ENCODE data around the gene SPATA46. TPM values are rescaled to one million over a fixed set of nuclear protein-coding genes. Genes with fewer than 3 reads are reported as not detected.

Gene SPATA46
- total RNA-seq, 1 experiment from 2014 or later: not detected

DNA sequence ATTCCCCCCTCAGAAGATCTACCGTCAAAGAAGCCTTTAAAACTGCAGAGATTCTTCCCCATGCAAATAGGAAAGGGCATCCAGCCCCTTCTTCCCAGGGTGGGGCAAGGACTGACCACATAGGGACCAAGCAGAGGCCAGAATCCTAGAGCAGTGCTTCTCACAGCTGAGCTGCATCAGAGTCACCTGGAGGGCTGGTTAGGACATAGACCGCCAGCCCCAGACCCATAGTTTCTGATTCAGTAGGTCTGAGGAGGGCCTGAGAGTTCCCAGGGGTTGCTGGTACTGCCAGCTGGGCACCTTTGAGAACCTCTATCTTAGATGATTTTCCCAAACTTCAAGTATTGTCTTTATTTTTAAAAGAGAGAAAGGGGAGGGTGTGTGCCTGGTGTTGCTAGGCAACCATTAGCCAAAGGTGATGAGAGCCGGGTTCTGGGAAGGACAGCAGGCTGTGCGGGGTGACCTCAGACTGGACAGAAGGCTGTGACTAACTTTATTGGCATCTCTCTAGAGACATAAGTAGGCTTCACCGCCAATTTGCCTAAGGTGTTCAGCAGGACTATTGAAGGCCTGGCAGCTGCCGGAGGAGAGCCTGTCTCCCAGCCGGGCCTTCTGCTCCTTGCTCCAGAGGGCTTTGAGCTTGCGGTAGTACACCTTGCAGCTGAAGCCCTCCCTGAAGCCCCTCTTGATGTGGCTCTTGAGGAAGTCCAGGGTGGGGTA lies 3.0 kb downstream of the SPATA46 start:
- no peak for DNase-seq
- H3K27ac ChIP-seq (ENCODE audit: low read length): peak overlapping the region; percentile 7; the same call in 1 of the 2 replicates
- no peaks in the 10 kb centered on the region for H4K20me1 ChIP-seq (ENCODE audit: insufficient read depth, low read depth, low read length)
- H3K79me2 ChIP-seq (ENCODE audit: low read length): no peaks in the 10 kb centered on the region
- H3K4me1 ChIP-seq (ENCODE audit: low read length): peaks cover 52% of the 10 kb centered on the region
- no peaks in the 10 kb centered on the region for H3K9me3 ChIP-seq (ENCODE audit: low read length)
- H2AFZ ChIP-seq (ENCODE audit: low read length): no peak overlapping the region
- H3K27me3 ChIP-seq (ENCODE audit: low read length): no peaks in the 10 kb centered on the region
- H3K4me2 ChIP-seq (ENCODE audit: low read depth, low read length, poor library complexity, severe bottlenecking): peak overlapping the region; percentile 51
- no peak overlapping the region for H3K4me3 ChIP-seq (ENCODE audit: low read length)
- no peaks in the 10 kb centered on the region for H3K36me3 ChIP-seq (ENCODE audit: insufficient read depth, low read length)
- H3K9ac ChIP-seq (ENCODE audit: low read length): peak overlapping the region; percentile 13; the same call in 1 of the 2 replicates
- no peaks in the 10 kb centered on the region for H3K9me2 ChIP-seq (replicated peaks; ENCODE audit: insufficient read depth, low read length)

DNA sequence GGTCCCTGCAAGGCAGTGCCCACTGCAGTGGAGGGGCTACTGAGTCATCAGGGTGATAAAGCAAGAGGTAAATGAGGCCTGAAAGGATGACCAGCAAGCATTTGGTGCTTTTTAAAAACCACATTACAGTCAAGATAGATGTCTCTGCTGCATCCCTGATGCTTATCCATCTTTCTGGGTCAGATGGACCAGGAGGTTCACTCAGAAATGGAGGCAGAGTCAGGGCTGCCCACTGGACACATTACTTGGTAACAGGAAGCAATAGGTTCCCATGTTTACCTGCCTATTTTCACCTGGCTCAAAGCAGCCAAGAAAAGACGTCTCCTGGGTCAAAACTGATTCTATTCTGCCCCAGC lies 3.6 kb downstream of the SPATA46 start:
- no peak for DNase-seq

DNA sequence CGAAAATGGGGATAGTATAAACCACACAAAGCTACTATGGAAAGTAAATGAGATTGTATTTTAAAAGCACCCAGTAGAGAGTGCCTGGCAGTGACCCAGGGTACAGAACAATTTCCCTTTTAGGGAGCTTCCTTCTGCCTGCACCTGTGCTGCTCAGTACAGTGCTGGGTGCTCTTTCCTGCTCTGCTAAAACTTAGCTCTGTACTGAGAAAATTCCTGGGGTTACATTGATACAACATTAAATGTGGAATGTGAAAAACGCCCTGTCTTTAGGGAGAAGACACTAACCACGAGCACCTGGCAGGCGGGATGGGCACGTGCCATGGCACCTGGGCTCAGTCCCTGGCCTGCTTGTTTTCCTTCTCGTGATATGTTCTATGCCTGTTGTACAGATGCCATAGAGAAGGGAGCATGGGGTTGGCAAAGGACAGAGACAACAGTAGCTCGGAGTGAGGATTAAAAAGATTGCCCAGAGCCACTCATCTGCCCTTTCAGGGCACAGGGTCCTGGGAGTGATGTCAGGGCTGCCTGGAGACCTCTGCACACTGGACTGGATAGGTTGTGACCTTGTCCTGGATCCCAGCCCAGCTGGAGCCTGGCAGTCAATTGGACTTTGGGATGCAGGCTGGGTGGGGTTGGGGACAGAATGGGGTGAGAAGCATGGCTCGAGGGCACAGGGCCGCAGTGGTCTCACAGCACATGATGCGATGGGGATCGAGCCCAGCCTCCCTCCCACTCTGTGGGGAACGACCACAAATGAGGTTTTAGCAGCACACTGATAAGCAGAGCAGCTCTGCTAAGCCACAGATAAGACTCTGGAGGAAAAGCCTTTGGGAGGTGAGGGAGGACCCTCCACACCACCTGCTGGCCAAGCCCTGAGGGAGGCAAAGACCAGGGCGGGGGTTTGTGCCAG lies 4.2 kb downstream of the SPATA46 start:
- H3K9me2 ChIP-seq (replicated peaks; ENCODE audit: insufficient read depth, low read length): no peaks in the 10 kb centered on the region
- no peaks in the 10 kb centered on the region for H3K36me3 ChIP-seq (ENCODE audit: insufficient read depth, low read length)
- no peak for DNase-seq
- H3K27me3 ChIP-seq (ENCODE audit: low read length): no peaks in the 10 kb centered on the region
- no peaks in the 10 kb centered on the region for H3K79me2 ChIP-seq (ENCODE audit: low read length)
- no peak overlapping the region for H3K4me2 ChIP-seq (ENCODE audit: low read depth, low read length, poor library complexity, severe bottlenecking)
- H3K9ac ChIP-seq (ENCODE audit: low read length): no peak overlapping the region
- no peaks in the 10 kb centered on the region for H4K20me1 ChIP-seq (ENCODE audit: insufficient read depth, low read depth, low read length)
- H3K4me1 ChIP-seq (ENCODE audit: low read length): peaks cover 52% of the 10 kb centered on the region
- no peak overlapping the region for H3K4me3 ChIP-seq (ENCODE audit: low read length)
- no peak overlapping the region for H3K27ac ChIP-seq (ENCODE audit: low read length)
- no peaks in the 10 kb centered on the region for H3K9me3 ChIP-seq (ENCODE audit: low read length)
- H2AFZ ChIP-seq (ENCODE audit: low read length): 0 out of 2 replicates have a peak overlapping the region, but pooled peaks have one; percentile 4

More for the DNA sequence above, 3.6 kb downstream of the SPATA46 start:
- Histone ChIP-seq H3K36me3 (ENCODE audit: insufficient read depth, low read length) (no peaks in the 10 kb centered on the region), H3K9me3 (ENCODE audit: low read length) (no peaks in the 10 kb centered on the region), H3K9me2 (replicated peaks; ENCODE audit: insufficient read depth, low read length) (no peaks in the 10 kb centered on the region), H3K27ac (ENCODE audit: low read length) (no peak overlapping the region), H3K4me2 (ENCODE audit: low read depth, low read length, poor library complexity, severe bottlenecking) (peak overlapping the region; percentile 51), H3K4me3 (ENCODE audit: low read length) (no peak overlapping the region), H3K9ac (ENCODE audit: low read length) (no peak overlapping the region), H3K79me2 (ENCODE audit: low read length) (no peaks in the 10 kb centered on the region), H2AFZ (ENCODE audit: low read length) (no peak overlapping the region), H3K4me1 (ENCODE audit: low read length) (peaks cover 52% of the 10 kb centered on the region), H4K20me1 (ENCODE audit: insufficient read depth, low read depth, low read length) (no peaks in the 10 kb centered on the region), H3K27me3 (ENCODE audit: low read length) (no peaks in the 10 kb centered on the region)

DNA sequence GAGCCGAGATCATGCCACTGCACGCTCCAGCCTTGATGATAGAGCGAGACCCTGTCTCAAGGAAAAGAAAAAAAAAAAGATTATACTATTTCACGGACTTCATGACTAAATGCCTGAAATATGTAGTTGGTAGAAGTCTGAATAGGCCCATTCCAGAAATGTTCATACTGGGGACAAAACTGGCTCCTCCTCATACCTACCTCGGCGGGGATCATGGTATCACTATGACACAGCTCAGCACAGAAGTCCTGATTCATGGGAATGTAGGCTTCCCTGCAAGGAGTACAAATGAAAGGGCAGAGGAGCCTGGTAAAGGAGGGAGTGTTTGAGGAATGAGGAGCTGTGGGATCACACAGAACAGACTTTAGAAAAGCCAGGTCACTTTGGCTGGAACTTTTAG lies 5.0 kb downstream of the SPATA46 start:
- Histone ChIP-seq H3K4me2 (ENCODE audit: low read depth, low read length, poor library complexity, severe bottlenecking) (no peak overlapping the region), H3K9me3 (ENCODE audit: low read length) (no peaks in the 10 kb centered on the region), H3K4me1 (ENCODE audit: low read length) (peaks cover 50% of the 10 kb centered on the region), H4K20me1 (ENCODE audit: insufficient read depth, low read depth, low read length) (no peaks in the 10 kb centered on the region), H3K9ac (ENCODE audit: low read length) (no peak overlapping the region), H3K4me3 (ENCODE audit: low read length) (no peak overlapping the region), H3K36me3 (ENCODE audit: insufficient read depth, low read length) (no peaks in the 10 kb centered on the region), H3K27ac (ENCODE audit: low read length) (no peak overlapping the region), H3K27me3 (ENCODE audit: low read length) (no peaks in the 10 kb centered on the region), H3K79me2 (ENCODE audit: low read length) (no peaks in the 10 kb centered on the region), H2AFZ (ENCODE audit: low read length) (no peak overlapping the region), H3K9me2 (replicated peaks; ENCODE audit: insufficient read depth, low read length) (no peaks in the 10 kb centered on the region)
- no peak for DNase-seq

DNA sequence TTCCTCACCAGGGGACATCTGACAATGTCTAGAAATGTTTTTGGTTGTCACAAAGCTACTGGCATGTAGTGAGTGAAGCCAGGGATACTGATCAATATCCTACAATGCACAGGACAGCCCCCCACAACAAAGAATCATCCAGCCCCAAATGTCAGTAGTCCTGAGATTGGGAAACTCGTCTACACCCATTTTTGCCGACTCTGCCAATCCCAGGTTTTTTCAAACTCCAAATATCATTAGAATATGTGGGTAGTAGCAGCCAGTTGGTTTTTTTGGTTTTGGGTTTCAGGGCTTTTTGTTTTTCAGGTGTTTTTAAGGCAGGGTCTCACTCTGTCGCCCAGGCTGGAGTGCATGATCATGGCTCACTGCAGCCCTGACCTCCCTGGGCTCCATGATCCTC lies 5.9 kb downstream of the SPATA46 start:
- Histone ChIP-seq H3K4me1 (ENCODE audit: low read length) (peaks cover 41% of the 10 kb centered on the region), H3K27me3 (ENCODE audit: low read length) (no peaks in the 10 kb centered on the region), H3K9me3 (ENCODE audit: low read length) (no peaks in the 10 kb centered on the region), H3K79me2 (ENCODE audit: low read length) (no peaks in the 10 kb centered on the region), H3K36me3 (ENCODE audit: insufficient read depth, low read length) (no peaks in the 10 kb centered on the region), H3K27ac (ENCODE audit: low read length) (no peak overlapping the region), H3K9me2 (replicated peaks; ENCODE audit: insufficient read depth, low read length) (no peaks in the 10 kb centered on the region), H3K9ac (ENCODE audit: low read length) (no peak overlapping the region), H2AFZ (ENCODE audit: low read length) (no peak overlapping the region), H3K4me2 (ENCODE audit: low read depth, low read length, poor library complexity, severe bottlenecking) (no peak overlapping the region), H3K4me3 (ENCODE audit: low read length) (no peak overlapping the region), H4K20me1 (ENCODE audit: insufficient read depth, low read depth, low read length) (no peaks in the 10 kb centered on the region)
- DNase-seq: no peak

DNA sequence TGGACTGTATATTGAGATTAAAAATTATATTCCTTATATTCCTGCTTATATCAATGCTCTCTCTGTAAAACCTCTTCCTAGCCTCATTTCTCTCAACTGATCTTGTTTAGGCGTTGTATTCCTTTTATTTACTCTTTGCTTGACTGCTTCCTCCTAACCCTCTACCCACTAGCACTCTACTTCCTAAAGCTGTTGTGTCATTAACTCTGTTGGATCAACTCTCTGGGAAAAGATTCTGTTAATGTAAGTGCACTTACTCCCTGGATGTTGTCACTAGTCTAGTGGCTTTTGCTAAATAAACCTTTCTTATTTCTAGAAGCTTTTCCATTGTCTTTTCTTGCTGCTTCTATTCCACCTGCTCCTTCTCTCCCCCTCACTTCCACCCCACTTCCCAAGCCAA lies 6.5 kb downstream of the SPATA46 start:
- Histone ChIP-seq H3K36me3 (ENCODE audit: insufficient read depth, low read length) (no peaks in the 10 kb centered on the region), H4K20me1 (ENCODE audit: insufficient read depth, low read depth, low read length) (no peaks in the 10 kb centered on the region), H3K4me3 (ENCODE audit: low read length) (no peak overlapping the region), H3K9me2 (replicated peaks; ENCODE audit: insufficient read depth, low read length) (no peaks in the 10 kb centered on the region), H3K79me2 (ENCODE audit: low read length) (no peaks in the 10 kb centered on the region), H3K9me3 (ENCODE audit: low read length) (no peaks in the 10 kb centered on the region), H3K27ac (ENCODE audit: low read length) (no peak overlapping the region), H2AFZ (ENCODE audit: low read length) (no peak overlapping the region), H3K4me1 (ENCODE audit: low read length) (peaks cover 36% of the 10 kb centered on the region), H3K27me3 (ENCODE audit: low read length) (no peaks in the 10 kb centered on the region), H3K4me2 (ENCODE audit: low read depth, low read length, poor library complexity, severe bottlenecking) (no peak overlapping the region), H3K9ac (ENCODE audit: low read length) (no peak overlapping the region)
- DNase-seq: no peak

DNA sequence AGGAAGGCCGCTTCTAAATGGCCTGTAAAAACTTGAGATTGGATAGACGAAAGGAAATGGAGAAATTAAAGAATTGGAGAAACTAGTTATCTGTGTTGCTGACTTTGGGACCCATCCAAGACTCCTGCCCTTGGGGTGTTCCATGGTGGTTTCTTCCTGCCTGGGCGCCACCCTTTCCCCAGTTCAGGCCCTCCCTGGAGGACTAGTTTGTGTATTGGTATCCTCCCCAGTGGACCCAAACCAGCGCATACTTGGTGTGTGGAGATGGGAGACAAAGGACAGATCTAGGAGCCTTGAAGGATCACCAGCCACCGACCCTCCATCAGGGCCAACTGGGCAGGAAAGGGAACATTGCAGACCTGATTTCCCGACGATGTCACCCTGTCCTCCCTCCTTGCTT lies 7.1 kb downstream of the SPATA46 start:
- no peaks in the 10 kb centered on the region for H3K9me3 ChIP-seq (ENCODE audit: low read length)
- no peak overlapping the region for H3K4me2 ChIP-seq (ENCODE audit: low read depth, low read length, poor library complexity, severe bottlenecking)
- no peak for DNase-seq
- H3K9me2 ChIP-seq (replicated peaks; ENCODE audit: insufficient read depth, low read length): no peaks in the 10 kb centered on the region
- peaks cover 30% of the 10 kb centered on the region for H3K4me1 ChIP-seq (ENCODE audit: low read length)
- H3K4me3 ChIP-seq (ENCODE audit: low read length): no peak overlapping the region
- H3K9ac ChIP-seq (ENCODE audit: low read length): no peak overlapping the region
- H3K27me3 ChIP-seq (ENCODE audit: low read length): no peaks in the 10 kb centered on the region
- H2AFZ ChIP-seq (ENCODE audit: low read length): no peak overlapping the region
- H3K79me2 ChIP-seq (ENCODE audit: low read length): no peaks in the 10 kb centered on the region
- H3K27ac ChIP-seq (ENCODE audit: low read length): no peak overlapping the region
- H3K36me3 ChIP-seq (ENCODE audit: insufficient read depth, low read length): no peaks in the 10 kb centered on the region
- no peaks in the 10 kb centered on the region for H4K20me1 ChIP-seq (ENCODE audit: insufficient read depth, low read depth, low read length)

DNA sequence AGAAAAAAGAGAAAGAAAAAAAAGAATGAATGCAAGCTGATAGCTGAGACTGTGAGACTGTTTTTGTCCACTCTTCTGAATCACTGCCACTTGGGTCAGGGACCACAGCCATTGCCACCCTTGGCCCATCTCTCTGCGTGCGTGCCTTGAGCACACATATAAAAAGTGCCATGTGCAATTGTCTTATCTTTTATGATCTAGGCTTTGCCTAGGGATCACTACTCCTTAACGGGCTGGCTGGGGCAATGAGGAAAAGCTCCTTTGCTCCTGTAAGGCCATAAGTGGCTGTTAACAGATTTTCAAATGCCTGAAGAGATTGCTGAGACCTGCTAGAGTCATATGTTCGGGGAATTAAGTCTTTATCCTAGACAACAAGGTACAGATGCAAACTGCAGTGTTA lies 8.2 kb downstream of the SPATA46 start:
- no peak for DNase-seq
- Histone ChIP-seq H3K4me3 (ENCODE audit: low read length) (no peak overlapping the region), H3K27ac (ENCODE audit: low read length) (no peak overlapping the region), H2AFZ (ENCODE audit: low read length) (no peak overlapping the region), H3K4me1 (ENCODE audit: low read length) (peaks cover 18% of the 10 kb centered on the region), H3K79me2 (ENCODE audit: low read length) (no peaks in the 10 kb centered on the region), H3K9ac (ENCODE audit: low read length) (no peak overlapping the region), H3K27me3 (ENCODE audit: low read length) (no peaks in the 10 kb centered on the region), H3K9me3 (ENCODE audit: low read length) (no peaks in the 10 kb centered on the region), H3K9me2 (replicated peaks; ENCODE audit: insufficient read depth, low read length) (no peaks in the 10 kb centered on the region), H3K36me3 (ENCODE audit: insufficient read depth, low read length) (no peaks in the 10 kb centered on the region), H4K20me1 (ENCODE audit: insufficient read depth, low read depth, low read length) (no peaks in the 10 kb centered on the region), H3K4me2 (ENCODE audit: low read depth, low read length, poor library complexity, severe bottlenecking) (no peak overlapping the region)

Data from Karpas-422 (cell line).